Measurements from ENCODE around the gene GSTM2.

Gene GSTM2

GRCh38 chr1:109721971-109722370, 54.1 kb downstream of the GSTM2 start:
- no peak for TF ChIP-seq CTCF (conservative IDR thresholded peaks at IDR 0.05; ENCODE audit: low read length)
- no peak overlapping the region for H3K4me3 ChIP-seq (ENCODE audit: low read length)
- DNase-seq (ENCODE audit: low read depth) = no peak

DNA sequence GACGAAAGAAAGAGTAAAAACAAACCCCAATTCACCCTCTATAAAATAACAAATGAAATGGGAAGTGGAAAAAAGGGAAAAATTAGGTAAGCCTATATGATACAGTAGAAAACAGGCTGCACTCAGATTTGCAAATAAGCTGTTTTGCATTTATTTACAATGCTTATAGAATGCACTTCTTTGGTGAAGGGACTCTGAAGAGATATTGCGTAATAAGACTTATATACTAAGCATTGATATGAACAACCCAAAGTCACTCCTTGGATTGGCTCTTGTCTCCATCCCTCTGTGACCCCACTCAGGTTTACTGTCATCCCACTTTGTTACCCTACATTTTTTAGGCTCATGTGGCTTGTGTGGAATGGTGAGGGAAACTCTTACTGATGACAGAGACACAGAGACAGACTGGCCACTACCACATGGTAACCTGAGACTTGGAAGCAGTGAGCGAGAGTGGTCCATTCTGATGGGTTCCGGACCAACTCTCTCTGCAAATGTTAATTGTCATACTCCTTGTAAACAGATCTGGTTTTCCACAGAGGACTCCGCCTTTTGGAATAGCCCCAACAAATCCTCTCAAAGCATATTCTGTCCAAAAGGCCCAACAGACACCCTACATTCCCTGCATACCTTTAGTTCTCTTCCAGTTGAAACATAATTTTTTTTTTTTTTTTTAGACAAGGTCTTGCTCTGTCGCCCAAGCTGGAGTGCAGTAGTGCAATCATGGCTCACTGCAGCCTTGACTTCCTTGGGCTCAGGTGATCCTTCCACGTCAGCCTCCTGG, 55.2 kb downstream of the GSTM2 start:
- no peak for TF ChIP-seq CTCF (conservative IDR thresholded peaks at IDR 0.05; ENCODE audit: low read length)
- DNase-seq (ENCODE audit: low read depth) = peak; percentile 70
- H3K4me3 ChIP-seq (ENCODE audit: low read length) = no peak overlapping the region

Measured in AG10803 (cell line).